ENCODE measurements around the gene NSG1.

- TF ChIP-seq POLR2AphosphoS5 (IDR thresholded peaks at IDR 0.05) (no peak), CTCF (IDR thresholded peaks at IDR 0.05) (no peak), POLR2A (IDR thresholded peaks at IDR 0.05) (no peak), EP300 (IDR thresholded peaks at IDR 0.05) (no peak)
These were observed 5.0 kb downstream of the NSG1 start for GRCh38 chr4:4391866-4392265.

Measured in upper lobe of left lung (tissue), 4 donors.